HepG2 (cell line): Measurements from ENCODE around the gene CEP89. TPM values are rescaled to one million over a fixed set of nuclear protein-coding genes. Genes with fewer than 3 reads are reported as not detected.
"Not testable (repeated sequence)": the region's sequence is repeated elsewhere in the genome, so short reads cannot be mapped to it uniquely, and the experiment has no call there.

Experiments used
- ATAC-seq: fragments of 200-7000 bp; cut with Tn5 transposase; 3 replicates; pipeline ENCODE4 v1.9.1; 2020; ENCODE audit warnings: mild to moderate bottlenecking, moderate library complexity
- BruUV-seq: library from RNA; stranded (reverse); fragments of 400-500 nt; replicated peaks from 2 replicates; lab custom pipeline; 2021; lab: Mats Ljungman, UMichigan
- CTCF ChIA-PET: fragments of 300-600 bp; formaldehyde crosslinking; extraction: SDS; loops from one replicate; lab custom pipeline; 2021; ENCODE audit warnings: low total read pairs, inconsistent platforms, low intra/inter-chr PET ratio; lab: Yijun Ruan, JAX
- POLR2A ChIA-PET: fragments of 350-600 bp; sonication (Branson Sonifier 250); formaldehyde crosslinking; loops from one replicate; lab custom pipeline; 2020; ENCODE audit warnings: antibody characterized with exemption, inconsistent platforms; lab: Yijun Ruan, JAX
- DNase-seq: peaks from one replicate; pipeline ENCODE4 v3.0.0-alpha.2; 2015; ENCODE audit warnings: low spot score
- FAIRE-seq: peaks from 3 replicates; lab custom pipeline; 2011; peaks lifted over from hg19 to GRCh38; lab: Jason Lieb, UNC
- H2AFZ ChIP-seq: one replicate; pipeline ENCODE4 v1.6.1; 2011; ENCODE audit warnings: low read length, inconsistent platforms
- H3K27ac ChIP-seq: fragments of 300-600 bp; 3 replicates; pipeline ENCODE4 v1.8.0; 2011; ENCODE audit warnings: mixed run types, mild to moderate bottlenecking, mixed read lengths, low read length, inconsistent platforms; ENCODE audit not compliant: insufficient read depth; ENCODE audit errors: extremely low read length
- H3K27me3 ChIP-seq, 2 experiments: fragments of 200-600 bp in 1 of 2; 2 replicates in 1 of 2; 3 replicates in 1 of 2; pipeline versions ENCODE4 v1.6.0 to v1.8.0; 2011; ENCODE audit warnings: low read length in 2 of 2, mild to moderate bottlenecking in 2 of 2, moderate library complexity in 2 of 2, inconsistent platforms in 1 of 2; ENCODE audit not compliant: insufficient read depth in 2 of 2, control insufficient read depth in 1 of 2
- H3K36me3 ChIP-seq, 2 experiments: fragments of 200-600 bp in 1 of 2; replicated peaks in 1 of 2; 2 replicates in 1 of 2; 3 replicates in 1 of 2; pipeline versions ENCODE4 v1.5.1 to v1.8.0; 2011; ENCODE audit warnings: low read length in 2 of 2, inconsistent platforms in 1 of 2; ENCODE audit not compliant: insufficient read depth in 2 of 2, control insufficient read depth in 1 of 2
- H3K4me1 ChIP-seq: 2 replicates; pipeline ENCODE4 v1.5.1; 2012; ENCODE audit warnings: low read length, inconsistent platforms; ENCODE audit not compliant: insufficient read depth
- H3K4me2 ChIP-seq: 2 replicates; pipeline ENCODE4 v1.6.0; 2011; ENCODE audit warnings: low read depth, low read length, inconsistent platforms
- H3K4me3 ChIP-seq, 3 experiments: fragments of 200-600 bp in 1 of 3; sonication (generic), shearing (Covaris generic) in 1 of 3; replicated peaks in 1 of 3; 2 replicates each; pipeline ENCODE4 v1.5.1; 2011 to 2016; ENCODE audit warnings: low read length in 3 of 3, inconsistent platforms in 2 of 3, low read depth in 2 of 3, mild to moderate bottlenecking in 2 of 3, control low read depth in 1 of 3, mixed read lengths in 1 of 3; ENCODE audit not compliant: insufficient read depth in 1 of 3
- H3K79me2 ChIP-seq: one replicate; pipeline ENCODE4 v1.6.1; 2011; ENCODE audit warnings: low read length, inconsistent platforms; ENCODE audit not compliant: insufficient read depth
- H3K9ac ChIP-seq: 2 replicates; pipeline ENCODE4 v1.6.0; 2011; ENCODE audit warnings: mild to moderate bottlenecking, low read depth, low read length, inconsistent platforms; ENCODE audit not compliant: insufficient read depth
- H3K9me3 ChIP-seq: 2 replicates; pipeline ENCODE4 v1.5.1; 2012; ENCODE audit warnings: mild to moderate bottlenecking, low read length
- H4K20me1 ChIP-seq: 2 replicates; pipeline ENCODE4 v1.6.0; 2011; ENCODE audit warnings: inconsistent platforms, mild to moderate bottlenecking, low read length, moderate library complexity; ENCODE audit not compliant: insufficient read depth
- ATF5 ChIP-seq: sonication (generic); formaldehyde crosslinking; IDR thresholded peaks from 2 replicates; pipeline ENCODE4 v1.4.0; 2020; ENCODE audit warnings: mild to moderate bottlenecking, low read depth, missing genetic modification reagents
- ATM ChIP-seq: fragments of 450-650 bp; IDR thresholded peaks from 2 replicates; pipeline ENCODE4 v1.7.1; 2017; ENCODE audit warnings: mild to moderate bottlenecking, borderline replicate concordance
- DBP ChIP-seq: sonication (generic); formaldehyde crosslinking; IDR thresholded peaks from 2 replicates; pipeline ENCODE4 v1.4.0; 2020; ENCODE audit warnings: missing genetic modification reagents; ENCODE audit errors: not compliant biosample characterization
- RAD21 ChIP-seq: fragments of 450-650 bp; formaldehyde crosslinking; IDR thresholded peaks from 2 replicates; pipeline ENCODE4 v1.5.0; 2020; ENCODE audit warnings: mild to moderate bottlenecking
- SNRNP70 ChIP-seq: fragments of 200-400 bp; formaldehyde crosslinking; IDR thresholded peaks from 2 replicates; pipeline ENCODE4 v1.6.1; 2017; ENCODE audit warnings: mild to moderate bottlenecking, low read depth, low read length, moderate library complexity
- TOE1 ChIP-seq: sonication (generic); formaldehyde crosslinking; IDR thresholded peaks from 2 replicates; pipeline ENCODE4 v1.4.0; 2020; ENCODE audit warnings: mild to moderate bottlenecking, missing genetic modification reagents
- ZNF235 ChIP-seq: sonication (generic); formaldehyde crosslinking; IDR thresholded peaks from 2 replicates; pipeline ENCODE4 v1.8.1; 2023; ENCODE audit warnings: mild to moderate bottlenecking, missing genetic modification reagents, borderline replicate concordance
- ZSCAN12 ChIP-seq: sonication (generic); formaldehyde crosslinking; IDR thresholded peaks from 2 replicates; pipeline ENCODE4 v1.9.0; 2021; ENCODE audit warnings: mild to moderate bottlenecking, missing genetic modification reagents
- WGBS: methylation state at CpG from one replicate; pipeline ENCODE4 v1.1.6; 2017; ENCODE audit warnings: low lambda C conversion rate; 5-methylcytosine and 5-hydroxymethylcytosine counted together
- in situ Hi-C: cut with HindIII; loops from 2 replicates; pipeline ENCODE4 v1.10.0; 2017; ENCODE audit warnings: low pct_unique_long_range_greater_than_20kb; ENCODE audit not compliant: extremely low pct_ligation_motif_present
- intact Hi-C: fragments of 100-400 bp; cut with micrococcal nuclease; formaldehyde crosslinking; loops from one replicate; pipeline ENCODE4 v1.10.0; 2022; ENCODE audit not compliant: unreplicated experiment
- polyA plus RNA-seq, 8 experiments: library from polyadenylated mRNA; depleted of rRNA in 3 of 8; stranded (reverse) in 7 of 8; unstranded in 1 of 8; fragments of >200 nt; fragmentation: Illumina TruSeq in 4 of 8; extraction: Trizol in 4 of 8; gene quantifications; 2 replicates each; pipeline versions ENCODE4 v1.2.1 to v1.2.3, GENCODE V29; 2011 to 2016; ENCODE audit warnings: low read depth in 4 of 8, missing spikeins in 1 of 8, mixed read lengths in 1 of 8; ENCODE audit not compliant: insufficient read depth in 1 of 8
- total RNA-seq, 5 experiments: library from RNA; depleted of rRNA; stranded (reverse); fragments of >200 nt; fragmentation: Illumina TruSeq; extraction: Trizol; gene quantifications; 2 replicates each; pipeline ENCODE4 v1.2.3, GENCODE V29; 2016; ENCODE audit warnings: low read depth in 1 of 5
- TF ChIP-seq, protein P1 (sequence below): IDR thresholded peaks from 2 replicates; pipeline ENCODE4 v1.6.1; 2016

The CEP89 gene
- total and polyA plus RNA-seq, 2 of the 13 experiments (the other 11 are each of a cell fraction or from before 2014, with no cell fraction given) = 7.2 to 10.9 TPM

DNA sequence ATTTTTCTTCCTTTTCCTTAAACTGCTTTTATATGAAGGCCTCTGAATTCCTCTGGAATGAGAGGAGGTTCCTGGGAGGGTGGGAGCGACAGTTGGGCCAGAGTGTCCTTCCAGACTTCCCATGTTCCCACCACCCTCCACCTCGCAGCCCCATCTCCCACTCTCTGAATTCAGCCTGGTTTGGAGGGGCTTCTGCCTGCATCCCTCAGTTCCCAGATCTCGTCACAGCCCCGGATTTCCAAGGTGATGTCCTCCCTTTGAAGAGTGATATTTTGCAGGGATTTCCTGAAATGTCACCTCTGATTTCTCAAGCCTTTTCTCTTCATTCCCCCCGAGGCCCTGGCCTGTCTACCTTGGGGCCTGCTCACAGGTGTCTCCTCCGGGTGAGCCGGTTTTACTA, 85.5 kb downstream of the CEP89 start:
- in situ Hi-C loops = no loop called here
- FAIRE-seq = no peak

GRCh38 chr19:32885255-32885654, 86.5 kb downstream of the CEP89 start:
- ATAC-seq, H3K79me2 ChIP-seq, H3K27me3 ChIP-seq, in situ Hi-C loops, H4K20me1 ChIP-seq, H3K9ac ChIP-seq, POLR2A ChIA-PET, CTCF ChIA-PET, BruUV-seq, H3K27ac ChIP-seq, H3K36me3 ChIP-seq, H2AFZ ChIP-seq, H3K9me3 ChIP-seq, FAIRE-seq, H3K4me1 ChIP-seq, DNase-seq, intact Hi-C loops, H3K4me2 ChIP-seq, H3K4me3 ChIP-seq: not testable (repeated sequence)
- WGBS = 88% methylated on average over 5 of the region's 5 CpGs

More for the DNA sequence above, 85.5 kb downstream of the CEP89 start:
- H3K9ac ChIP-seq = no peak overlapping the region
- no peak for ATAC-seq
- H3K9me3 ChIP-seq = no peaks in the 10 kb centered on the region
- H3K27me3 ChIP-seq = no peaks in the 10 kb centered on the region
- H3K4me1 ChIP-seq = no peaks in the 10 kb centered on the region
- no peak overlapping the region for H3K4me3 ChIP-seq
- CTCF ChIA-PET = no interaction called here
- 85% methylated on average over 7 of the region's 7 CpGs for WGBS
- H2AFZ ChIP-seq = no peak overlapping the region
- H3K4me2 ChIP-seq = no peak overlapping the region
- POLR2A ChIA-PET = interaction anchor here (1.3 kb wide), 1 partner anchor 16 kb away, joined by 4 read pairs; the partner anchor contains the start of gene SLC7A9
- TF ChIP-seq, protein P1, sequence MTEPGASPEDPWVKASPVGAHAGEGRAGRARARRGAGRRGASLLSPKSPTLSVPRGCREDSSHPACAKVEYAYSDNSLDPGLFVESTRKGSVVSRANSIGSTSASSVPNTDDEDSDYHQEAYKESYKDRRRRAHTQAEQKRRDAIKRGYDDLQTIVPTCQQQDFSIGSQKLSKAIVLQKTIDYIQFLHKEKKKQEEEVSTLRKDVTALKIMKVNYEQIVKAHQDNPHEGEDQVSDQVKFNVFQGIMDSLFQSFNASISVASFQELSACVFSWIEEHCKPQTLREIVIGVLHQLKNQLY = no peak
- TF ChIP-seq ZSCAN12 (CRISPR knock-in tag) (no peak), DBP (no peak), ATF5 (CRISPR knock-in tag) (no peak), ZNF235 (CRISPR knock-in tag) (no peak), TOE1 (CRISPR knock-in tag) (no peak), ATM (no peak), SNRNP70 (no peak), RAD21 (CRISPR knock-in tag) (no peak)
- H3K27ac ChIP-seq = no peak overlapping the region
- BruUV-seq = no TSS peak
- no peaks in the 10 kb centered on the region; a peak in 1 of 5 replicates for H3K36me3 ChIP-seq
- no peaks in the 10 kb centered on the region for H4K20me1 ChIP-seq
- no peak for DNase-seq
- no peaks in the 10 kb centered on the region for H3K79me2 ChIP-seq
- intact Hi-C loops = no loop called here
